DOHH2 (cell line): Measurements from ENCODE around the gene CACNA1D.

ENCODE experiments used
- H3F3A ChIP-seq: fragments of 200-600 bp; sonication (generic), shearing (Covaris generic); 2 replicates; pipeline ENCODE4 v1.6.0; 2016; ENCODE audit warnings: antibody characterized with exemption, mild to moderate bottlenecking; ENCODE audit not compliant: control insufficient read depth, insufficient read depth
- H3K27ac ChIP-seq: fragments of 200-600 bp; sonication (generic); 2 replicates; pipeline ENCODE4 v1.5.1; 2014; ENCODE audit warnings: low read depth, mild to moderate bottlenecking, low read length, moderate library complexity
- H3K27me3 ChIP-seq: fragments of 200-600 bp; sonication (generic); 2 replicates; pipeline ENCODE4 v1.6.1; 2014; ENCODE audit warnings: mild to moderate bottlenecking, low read length, mixed read lengths; ENCODE audit not compliant: control insufficient read depth
- H3K36me3 ChIP-seq: fragments of 200-600 bp; sonication (generic); 2 replicates; pipeline ENCODE4 v1.6.1; 2014; ENCODE audit warnings: mild to moderate bottlenecking, low read length, moderate library complexity, mixed read lengths; ENCODE audit not compliant: control insufficient read depth
- H3K4me1 ChIP-seq: fragments of 200-600 bp; sonication (generic); 2 replicates; pipeline ENCODE4 v1.6.1; 2014; ENCODE audit warnings: mild to moderate bottlenecking, low read length, mixed read lengths; ENCODE audit not compliant: control insufficient read depth
- H3K4me2 ChIP-seq: fragments of 200-600 bp; sonication (generic); 2 replicates; pipeline ENCODE4 v1.6.0; 2014; ENCODE audit warnings: mild to moderate bottlenecking, low read length, moderate library complexity
- H3K4me3 ChIP-seq: fragments of 200-600 bp; sonication (generic); 2 replicates; pipeline ENCODE4 v1.5.1; 2014; ENCODE audit warnings: mild to moderate bottlenecking, low read length, mixed read lengths
- H3K79me2 ChIP-seq: fragments of 200-600 bp; sonication (generic); 2 replicates; pipeline ENCODE4 v1.6.1; 2014; ENCODE audit warnings: mild to moderate bottlenecking, low read length, mixed read lengths; ENCODE audit not compliant: control insufficient read depth
- H3K9me2 ChIP-seq: fragments of 200-600 bp; sonication (generic); replicated peaks from 2 replicates; pipeline ENCODE4 v1.6.1; 2014; ENCODE audit warnings: mild to moderate bottlenecking, low read length, mixed read lengths; ENCODE audit not compliant: control insufficient read depth
- H3K9me3 ChIP-seq: fragments of 200-600 bp; sonication (generic); 2 replicates; pipeline ENCODE4 v1.6.1; 2014; ENCODE audit warnings: antibody characterized with exemption, low read length, mixed read lengths; ENCODE audit not compliant: control insufficient read depth, insufficient read depth
- H4K20me1 ChIP-seq: fragments of 200-600 bp; sonication (generic); 2 replicates; pipeline ENCODE4 v1.6.0; 2014; ENCODE audit warnings: low read depth, mild to moderate bottlenecking, antibody characterized with exemption, low read length, moderate library complexity; ENCODE audit not compliant: control insufficient read depth, insufficient read depth
- EZH2phosphoT487 ChIP-seq: fragments of 200-600 bp; sonication (generic); IDR thresholded peaks from 2 replicates; pipeline ENCODE4 v1.6.1; 2017; ENCODE audit warnings: borderline replicate concordance, mild to moderate bottlenecking, antibody characterized with exemption, low read length, moderate library complexity, mixed read lengths
- TF ChIP-seq, protein P1 (sequence below): fragments of 200-600 bp; sonication (generic); IDR thresholded peaks from one replicate; pipeline ENCODE4 v1.5.1; 2014; ENCODE audit warnings: antibody characterized with exemption, mild to moderate bottlenecking, low read depth, low read length; ENCODE audit not compliant: poor library complexity, severe bottlenecking

Gene CACNA1D

GRCh38 chr3:53673722-53674350, 179.4 kb downstream of the CACNA1D start:
- no peak overlapping the region for H3K4me2 ChIP-seq

GRCh38 chr3:53674582-53674981, 180.2 kb downstream of the CACNA1D start:
- Histone ChIP-seq H3K9me3 (no peaks in the 10 kb centered on the region), H3K79me2 (no peaks in the 10 kb centered on the region), H3K4me1 (no peaks in the 10 kb centered on the region), H3K36me3 (no peaks in the 10 kb centered on the region), H3K4me2 (no peak overlapping the region), H4K20me1 (no peaks in the 10 kb centered on the region), H3F3A (no peaks in the 10 kb centered on the region), H3K27me3 (peaks cover 3% of the 10 kb centered on the region; the same call in 1 of the 2 replicates), H3K4me3 (no peak overlapping the region), H3K27ac (no peak overlapping the region), H3K9me2 (no peaks in the 10 kb centered on the region)
- TF ChIP-seq, protein P1, sequence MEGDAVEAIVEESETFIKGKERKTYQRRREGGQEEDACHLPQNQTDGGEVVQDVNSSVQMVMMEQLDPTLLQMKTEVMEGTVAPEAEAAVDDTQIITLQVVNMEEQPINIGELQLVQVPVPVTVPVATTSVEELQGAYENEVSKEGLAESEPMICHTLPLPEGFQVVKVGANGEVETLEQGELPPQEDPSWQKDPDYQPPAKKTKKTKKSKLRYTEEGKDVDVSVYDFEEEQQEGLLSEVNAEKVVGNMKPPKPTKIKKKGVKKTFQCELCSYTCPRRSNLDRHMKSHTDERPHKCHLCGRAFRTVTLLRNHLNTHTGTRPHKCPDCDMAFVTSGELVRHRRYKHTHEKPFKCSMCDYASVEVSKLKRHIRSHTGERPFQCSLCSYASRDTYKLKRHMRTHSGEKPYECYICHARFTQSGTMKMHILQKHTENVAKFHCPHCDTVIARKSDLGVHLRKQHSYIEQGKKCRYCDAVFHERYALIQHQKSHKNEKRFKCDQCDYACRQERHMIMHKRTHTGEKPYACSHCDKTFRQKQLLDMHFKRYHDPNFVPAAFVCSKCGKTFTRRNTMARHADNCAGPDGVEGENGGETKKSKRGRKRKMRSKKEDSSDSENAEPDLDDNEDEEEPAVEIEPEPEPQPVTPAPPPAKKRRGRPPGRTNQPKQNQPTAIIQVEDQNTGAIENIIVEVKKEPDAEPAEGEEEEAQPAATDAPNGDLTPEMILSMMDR, result no peak
- TF ChIP-seq EZH2phosphoT487, result no peak

More at GRCh38 chr3:53673722-53674350, 179.4 kb downstream of the CACNA1D start:
- TF ChIP-seq EZH2phosphoT487, result no peak
- TF ChIP-seq, protein P1, result no peak
- Histone ChIP-seq H3K27me3 (peaks cover 8% of the 10 kb centered on the region; the same call in 1 of the 2 replicates), H3K27ac (no peak overlapping the region), H3K4me3 (no peak overlapping the region), H3K9me3 (no peaks in the 10 kb centered on the region), H3K4me1 (no peaks in the 10 kb centered on the region), H3K79me2 (no peaks in the 10 kb centered on the region), H3K36me3 (no peaks in the 10 kb centered on the region), H3F3A (no peaks in the 10 kb centered on the region), H3K9me2 (no peaks in the 10 kb centered on the region), H4K20me1 (no peaks in the 10 kb centered on the region)

DNA sequence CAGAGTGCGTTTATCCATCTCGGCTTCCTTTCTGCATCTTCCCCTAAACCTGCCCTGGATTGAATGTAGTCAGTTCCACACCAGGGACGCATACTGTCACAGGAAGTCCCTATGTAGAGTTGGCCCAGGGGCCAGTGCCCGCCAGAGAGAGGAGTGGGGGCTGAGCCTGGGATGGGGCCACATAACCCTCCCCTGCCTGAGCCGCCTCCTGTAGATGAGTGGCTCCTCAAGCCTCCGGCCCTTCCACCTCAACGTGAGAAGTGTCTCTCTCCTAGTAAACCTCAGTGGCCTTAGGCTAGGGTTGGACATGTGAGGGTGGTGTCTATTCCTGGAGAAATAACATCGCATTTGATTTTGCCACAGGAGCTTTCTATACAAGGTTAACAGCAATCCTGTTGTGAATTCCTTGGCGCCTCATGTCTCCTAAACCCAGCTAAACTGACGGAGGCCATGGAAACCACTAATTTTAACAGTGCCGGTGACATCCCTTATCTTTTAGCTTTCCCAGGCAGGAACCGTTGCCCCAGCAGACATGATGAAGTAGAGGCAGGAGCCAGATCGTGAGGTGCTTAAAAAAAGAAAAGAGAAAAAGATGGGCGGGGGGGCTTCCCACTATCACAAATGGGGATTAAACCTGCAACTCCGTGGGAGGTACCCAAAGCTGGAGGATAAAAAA, 180.7 kb downstream of the CACNA1D start:
- H3K9me2 ChIP-seq, result no peaks in the 10 kb centered on the region
- no peaks in the 10 kb centered on the region for H4K20me1 ChIP-seq
- no peaks in the 10 kb centered on the region for H3K36me3 ChIP-seq
- H3K27me3 ChIP-seq, result peaks cover 3% of the 10 kb centered on the region; the same call in 1 of the 2 replicates
- H3K4me3 ChIP-seq, result no peak overlapping the region
- H3K4me1 ChIP-seq, result no peaks in the 10 kb centered on the region
- no peaks in the 10 kb centered on the region for H3K79me2 ChIP-seq
- no peaks in the 10 kb centered on the region for H3F3A ChIP-seq
- no peak overlapping the region for H3K4me2 ChIP-seq
- H3K9me3 ChIP-seq, result no peaks in the 10 kb centered on the region
- TF ChIP-seq, protein P1, result no peak
- no peak for TF ChIP-seq EZH2phosphoT487
- H3K27ac ChIP-seq, result no peak overlapping the region
